HPDE6-E6E7 (cell line): Measurements from ENCODE around the gene OR52N4.
A peak's percentile ranks its signal among the peaks of the same experiment; 100 is the strongest.
"Not testable (repeated sequence)": the region's sequence is repeated elsewhere in the genome, so short reads cannot be mapped to it uniquely, and the experiment has no call there.

Source experiments
- DNase-seq: peaks from one replicate; pipeline ENCODE4 v3.0.0; 2011; ENCODE audit warnings: missing footprints; ENCODE audit errors: extremely low spot score

Gene OR52N4

DNA sequence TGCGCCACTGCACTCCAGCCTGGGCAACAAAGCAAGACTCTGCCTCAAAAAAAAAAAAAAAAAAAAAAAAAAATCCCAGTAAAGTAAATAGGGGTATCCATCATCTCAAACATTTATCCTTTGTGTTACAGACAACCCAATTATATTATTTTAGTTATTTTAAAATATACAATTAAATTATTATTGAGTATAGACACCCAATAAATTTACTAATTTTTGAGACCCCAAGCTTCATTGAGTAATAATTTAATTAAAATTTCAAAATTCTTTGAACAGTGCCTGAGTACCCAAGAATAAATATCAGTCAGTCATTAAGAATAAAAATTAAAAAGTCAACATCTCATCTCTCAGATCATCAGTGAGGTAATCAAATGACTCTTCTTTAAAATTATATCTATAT, at the start of gene OR52N4:
OR52N4 (plus strand) TSS at position 301 of the 400 bp plus-strand sequence. CDS start 498 bp downstream, outside the sequence.
- DNase-seq: no peak

DNA sequence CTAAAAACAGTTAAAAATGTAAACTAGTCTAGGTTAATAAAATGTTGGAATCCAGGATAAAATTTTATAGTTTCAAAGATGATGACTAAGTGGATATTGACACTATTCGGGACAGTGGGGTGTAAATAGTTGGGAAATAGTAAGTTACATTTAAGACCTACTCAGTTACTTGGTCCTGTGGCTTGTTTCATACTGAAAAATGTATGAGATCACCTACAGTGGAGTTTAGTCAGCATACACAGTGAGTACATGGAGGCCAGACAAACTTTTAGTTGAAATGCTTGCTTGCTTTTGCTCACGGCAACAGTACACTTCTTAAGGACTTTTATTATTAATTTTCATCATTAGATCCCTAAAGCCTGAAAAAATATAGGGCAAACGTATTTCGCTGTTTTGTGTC, 48.4 kb upstream of the OR52N4 start:
- no peak for DNase-seq

DNA sequence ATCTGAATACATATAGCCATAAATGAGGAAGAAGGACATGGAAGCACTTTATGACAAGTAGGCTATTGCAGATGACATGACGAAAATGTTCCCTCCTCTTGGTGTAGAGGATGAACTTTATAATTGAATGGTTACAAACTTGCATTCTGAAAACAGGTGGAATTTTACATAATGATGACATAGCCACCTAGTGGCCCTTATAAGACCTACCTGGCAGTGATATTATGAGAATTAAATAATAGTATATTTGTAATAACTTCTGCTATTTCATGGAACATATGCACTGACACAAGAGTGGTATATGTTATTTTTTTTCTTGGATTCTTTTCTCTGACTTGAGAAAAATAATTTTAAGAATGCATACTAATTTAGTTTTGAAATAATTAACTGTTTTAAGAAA, 41.5 kb upstream of the OR52N4 start:
- DNase-seq: peak; percentile 20

DNA sequence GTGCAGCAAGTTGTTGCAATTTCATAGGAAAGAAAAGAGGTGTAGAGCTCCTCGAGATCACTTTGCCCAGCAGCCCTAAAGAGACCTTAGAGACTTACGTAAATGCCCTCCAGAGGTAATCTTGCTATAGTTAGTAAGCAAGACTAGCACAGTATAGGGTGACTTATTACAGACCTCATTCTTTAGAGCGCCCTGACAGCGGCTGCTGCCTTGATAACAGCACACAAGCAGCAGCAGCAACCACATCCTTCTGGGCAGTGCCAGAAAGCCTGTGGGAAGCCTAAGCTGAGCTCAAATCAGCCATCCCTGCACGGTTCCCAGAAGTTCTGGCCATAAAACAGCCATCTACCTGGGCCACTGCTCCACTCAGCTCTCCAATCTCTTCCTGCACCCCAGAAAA, 40.3 kb upstream of the OR52N4 start:
- no peak for DNase-seq

DNA sequence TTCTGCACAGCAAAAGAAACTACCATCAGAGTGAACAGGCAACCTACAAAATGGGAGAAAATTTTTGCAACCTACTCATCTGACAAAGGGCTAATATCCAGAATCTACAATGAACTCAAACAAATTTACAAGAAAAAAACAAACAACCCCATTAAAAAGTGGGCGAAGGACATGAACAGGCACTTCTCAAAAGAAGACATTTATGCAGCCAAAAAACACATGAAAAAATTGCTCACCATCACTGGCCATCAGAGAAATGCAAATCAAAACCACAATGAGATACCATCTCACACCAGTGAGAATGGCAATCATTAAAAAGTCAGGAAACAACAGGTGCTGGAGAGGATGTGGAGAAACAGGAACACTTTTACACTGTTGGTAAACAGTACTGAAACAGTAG, 37.5 kb upstream of the OR52N4 start:
- DNase-seq: not testable (repeated sequence)

DNA sequence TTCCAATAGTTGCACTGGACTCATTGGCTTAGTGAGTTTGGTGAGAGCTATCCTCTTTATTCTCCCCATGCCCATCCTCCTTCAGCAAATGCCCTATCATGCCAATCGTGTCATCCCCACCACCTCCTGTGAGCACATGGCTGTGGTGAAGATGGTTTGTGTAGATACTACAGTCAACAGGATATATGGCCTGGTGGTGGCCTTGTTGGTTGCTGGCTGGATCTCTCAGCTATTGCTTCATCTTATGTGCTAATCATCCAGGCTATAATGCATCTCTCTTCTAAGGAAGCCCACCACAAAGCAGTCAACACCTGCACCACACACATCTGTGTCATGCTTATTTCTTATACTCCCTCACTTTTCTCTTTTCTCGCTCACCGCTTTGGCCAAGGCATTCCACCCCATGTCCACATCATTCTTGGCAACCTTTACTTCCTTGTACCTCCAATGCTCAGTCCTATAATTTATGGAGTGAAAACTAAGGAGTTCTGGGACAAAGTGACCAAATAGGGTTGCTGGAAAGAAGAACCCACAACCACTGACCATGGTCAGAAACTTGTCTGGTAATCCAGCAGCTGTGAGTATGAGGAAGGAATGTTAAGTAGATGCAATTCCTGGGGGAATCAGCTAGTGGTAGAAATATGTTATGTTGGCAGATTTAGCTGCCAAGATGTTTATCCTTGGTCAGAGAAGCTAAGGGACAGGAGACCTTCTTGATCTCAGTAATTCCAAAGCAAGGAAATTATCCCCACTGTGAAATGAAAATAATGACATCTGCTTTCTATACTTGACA, 34.1 kb upstream of the OR52N4 start:
- no peak for DNase-seq

DNA sequence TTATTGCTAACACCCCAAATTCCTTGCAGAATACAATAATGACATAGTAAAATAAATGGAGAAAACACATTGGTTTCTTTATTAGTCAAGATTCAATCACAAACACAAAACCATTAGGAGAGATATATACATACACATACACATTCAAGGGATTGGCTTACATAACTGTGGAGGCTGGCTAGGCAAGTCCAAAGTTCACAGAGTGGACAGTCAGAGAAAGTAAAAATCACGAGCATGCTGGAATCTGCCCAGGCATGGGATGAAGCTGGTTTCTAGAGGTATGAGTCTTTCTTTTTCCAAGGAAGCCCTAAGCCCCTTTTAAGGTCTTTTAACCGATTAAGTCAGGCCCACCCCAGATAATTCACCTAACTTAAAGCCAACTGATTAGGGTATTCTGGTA, 31.4 kb upstream of the OR52N4 start:
- no peak for DNase-seq

DNA sequence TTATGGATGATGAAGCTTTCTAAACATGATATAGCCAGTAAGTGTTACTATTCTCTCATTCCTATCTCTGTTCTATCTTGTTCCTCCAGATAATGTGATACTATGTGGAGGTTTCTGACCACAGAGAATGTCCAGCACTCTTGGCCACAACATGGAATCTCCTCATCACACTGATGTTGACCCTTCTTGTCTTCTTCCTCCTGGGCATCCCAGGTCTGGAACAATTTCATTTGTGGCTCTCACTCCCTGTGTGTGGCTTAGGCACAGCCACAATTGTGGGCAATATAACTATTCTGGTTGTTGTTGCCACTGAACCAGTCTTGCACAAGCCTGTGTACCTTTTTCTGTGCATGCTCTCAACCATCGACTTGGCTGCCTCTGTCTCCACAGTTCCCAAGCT, 27.7 kb upstream of the OR52N4 start:
- no peak for DNase-seq

DNA sequence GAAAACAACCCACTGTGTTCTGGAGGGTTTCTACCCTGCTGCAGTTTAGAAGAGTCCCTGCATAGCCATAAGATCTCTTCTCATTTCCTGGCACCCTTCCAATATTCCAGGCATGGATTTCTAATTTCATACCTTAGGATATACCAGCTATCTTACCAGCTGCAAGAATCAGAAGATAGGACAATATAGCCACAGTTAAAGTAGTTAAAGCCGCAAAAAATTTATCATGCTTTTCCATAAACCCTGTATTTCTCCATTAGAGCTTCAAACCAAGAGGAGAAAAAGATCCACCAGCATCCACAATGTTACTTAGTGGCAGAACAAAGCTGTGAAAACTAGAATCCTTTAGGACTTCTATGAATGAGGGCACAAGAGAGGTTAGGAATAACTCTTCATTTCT, 26.4 kb upstream of the OR52N4 start:
- DNase-seq: no peak

DNA sequence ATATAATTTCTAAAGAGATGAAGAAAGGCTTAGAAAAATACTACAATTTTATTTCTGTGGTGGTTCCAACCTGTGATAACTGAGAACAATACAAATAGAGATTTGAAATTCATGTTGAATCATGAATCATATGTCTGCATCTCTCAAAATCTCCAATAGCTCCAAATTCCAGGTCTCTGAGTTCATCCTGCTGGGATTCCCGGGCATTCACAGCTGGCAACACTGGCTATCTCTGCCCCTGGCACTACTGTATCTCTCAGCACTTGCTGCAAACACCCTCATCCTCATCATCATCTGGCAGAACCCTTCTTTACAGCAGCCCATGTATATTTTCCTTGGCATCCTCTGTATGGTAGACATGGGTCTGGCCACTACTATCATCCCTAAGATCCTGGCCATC, 17.6 kb upstream of the OR52N4 start, which contains the start of gene OR56B1:
OR56B1 (plus strand) TSS at position 53 of the 400 bp plus-strand sequence; CDS start at position 122, 69 bp downstream.
- DNase-seq: no peak

DNA sequence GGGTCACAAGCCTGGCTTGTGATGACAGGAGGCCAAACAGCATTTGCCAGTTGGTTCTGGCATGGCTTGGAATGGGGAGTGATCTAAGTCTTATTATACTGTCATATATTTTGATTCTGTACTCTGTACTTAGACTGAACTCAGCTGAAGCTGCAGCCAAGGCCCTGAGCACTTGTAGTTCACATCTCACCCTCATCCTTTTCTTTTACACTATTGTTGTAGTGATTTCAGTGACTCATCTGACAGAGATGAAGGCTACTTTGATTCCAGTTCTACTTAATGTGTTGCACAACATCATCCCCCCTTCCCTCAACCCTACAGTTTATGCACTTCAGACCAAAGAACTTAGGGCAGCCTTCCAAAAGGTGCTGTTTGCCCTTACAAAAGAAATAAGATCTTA, 17.0 kb upstream of the OR52N4 start:
- DNase-seq: no peak

DNA sequence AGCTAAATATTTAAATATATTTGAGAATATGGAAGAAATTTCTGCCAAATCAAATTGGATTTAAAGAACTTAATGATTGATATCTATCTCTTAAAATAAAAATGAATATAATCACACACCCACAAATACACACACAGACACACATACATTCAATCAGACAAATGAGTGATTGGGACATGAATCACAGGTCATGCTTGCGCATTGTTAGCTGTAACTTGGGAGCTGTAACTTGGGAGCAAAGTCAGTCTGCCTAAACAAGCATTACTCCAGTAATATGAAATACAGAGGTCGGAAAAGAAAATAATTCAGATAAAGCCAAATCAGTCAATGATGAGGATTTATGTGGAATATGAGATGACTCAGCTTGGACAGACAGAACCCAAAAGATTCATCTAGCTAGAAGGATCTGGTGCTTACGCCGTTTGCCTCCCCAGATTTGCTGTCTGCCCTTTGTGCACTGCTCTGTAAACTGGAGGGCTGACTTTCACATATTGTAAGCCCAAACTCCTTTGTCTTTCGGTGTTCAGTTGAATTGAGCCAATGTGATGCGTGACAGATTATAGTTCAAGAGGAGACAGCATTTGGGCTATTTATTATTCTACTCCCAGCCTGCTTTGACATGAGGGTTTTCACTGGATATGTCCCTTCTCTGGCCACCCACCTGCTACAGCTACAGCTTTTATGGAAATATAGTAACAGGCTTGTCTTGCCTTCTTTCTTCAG, 16.2 kb upstream of the OR52N4 start:
- DNase-seq: no peak

DNA sequence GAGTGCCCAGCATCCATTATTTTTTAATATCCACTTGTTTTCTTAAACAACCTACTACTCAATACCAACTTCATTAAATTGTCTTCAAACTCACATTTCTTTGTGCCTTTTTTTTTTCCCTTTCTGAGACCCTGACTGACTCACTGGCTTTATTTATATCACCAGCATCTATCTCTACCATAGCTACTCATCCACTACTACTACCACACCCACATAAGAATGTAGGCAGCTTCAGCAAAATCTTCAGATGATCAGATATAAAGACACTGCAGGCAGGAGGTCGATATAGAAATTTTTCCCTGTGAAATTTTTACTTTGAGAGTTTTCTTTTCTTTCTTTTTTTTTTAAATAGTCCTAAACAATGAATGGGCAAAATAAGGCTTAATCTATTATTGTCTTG, 15.6 kb upstream of the OR52N4 start:
- DNase-seq: no peak

DNA sequence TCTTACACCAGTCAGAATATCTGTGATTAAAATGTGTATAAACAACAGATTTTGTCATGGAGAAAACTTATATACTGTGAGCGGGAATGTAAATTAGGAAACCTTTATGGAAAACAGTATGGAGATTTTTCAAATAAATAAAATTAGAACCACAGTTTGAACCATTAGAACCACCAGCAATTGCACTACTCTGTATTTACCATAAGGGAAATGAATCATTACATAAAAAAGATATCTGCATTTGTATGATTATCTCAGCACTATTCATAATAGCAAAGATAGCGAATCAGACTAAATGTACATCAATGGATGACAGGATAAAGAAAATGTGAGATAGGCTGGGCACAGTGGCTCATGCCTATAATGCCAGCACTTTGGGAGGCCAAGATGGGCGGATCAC, 7.4 kb upstream of the OR52N4 start:
- no peak for DNase-seq

DNA sequence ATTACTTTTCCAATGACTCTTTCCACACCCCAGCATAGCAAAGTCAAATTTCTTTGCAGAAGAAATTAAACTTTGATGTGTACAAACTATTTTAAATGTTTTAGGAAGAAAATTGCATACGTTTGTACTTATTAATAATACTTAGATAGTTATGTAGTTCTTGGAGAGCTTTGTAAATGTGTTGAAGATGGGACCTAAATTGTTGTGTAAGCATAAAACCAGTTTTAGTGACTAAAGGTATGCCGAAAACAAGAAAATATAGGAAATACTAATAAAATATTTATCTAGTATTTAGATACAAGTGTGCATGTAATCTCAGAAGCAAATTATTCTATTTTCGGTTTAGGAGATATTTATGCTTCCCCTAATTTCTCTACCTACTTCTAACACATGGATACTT, 4.2 kb upstream of the OR52N4 start:
- no peak for DNase-seq

DNA sequence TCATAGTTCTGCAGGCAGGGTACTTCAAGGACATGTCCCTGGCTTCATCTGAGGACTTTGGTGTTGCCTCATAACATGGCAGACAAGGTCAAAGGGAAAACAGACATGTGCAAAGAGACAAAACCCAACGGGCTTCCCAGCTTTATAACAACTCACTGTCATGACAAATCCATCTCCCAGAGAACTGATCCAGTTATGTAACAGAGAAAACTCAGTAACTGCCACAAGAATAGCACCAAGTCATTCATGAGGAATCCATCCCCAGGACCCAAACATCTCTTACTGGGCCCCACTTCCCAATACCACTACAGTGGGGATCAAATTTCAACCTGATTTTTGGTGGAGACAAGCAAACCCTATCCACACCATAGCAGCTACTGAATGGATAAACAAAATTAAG, 13.0 kb downstream of the OR52N4 start:
- DNase-seq: no peak

DNA sequence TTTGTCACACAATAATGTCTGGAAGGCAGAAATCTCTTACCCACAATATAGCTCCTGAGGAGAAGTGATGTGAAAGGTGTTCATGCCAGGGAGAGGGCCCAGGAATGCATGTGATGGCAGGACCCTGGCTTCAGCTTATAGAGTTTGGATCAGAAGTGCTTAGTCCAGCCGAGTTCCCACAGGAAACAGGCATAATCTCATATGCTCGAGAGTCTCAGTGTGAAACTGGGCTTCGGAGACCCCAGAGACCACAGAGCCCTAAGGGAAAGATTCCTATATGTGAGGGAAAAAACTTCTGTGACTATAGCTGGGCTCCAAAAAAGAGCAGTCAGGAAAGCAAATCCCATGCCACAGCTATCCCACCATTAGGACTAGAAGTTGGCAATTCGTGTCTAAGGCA, 29.2 kb downstream of the OR52N4 start, which contains the start of gene OR52N5:
OR52N5 (minus strand) TSS at position 101 of the 400 bp plus-strand sequence. CDS start 4,721 bp downstream, outside the sequence.
- no peak for DNase-seq

DNA sequence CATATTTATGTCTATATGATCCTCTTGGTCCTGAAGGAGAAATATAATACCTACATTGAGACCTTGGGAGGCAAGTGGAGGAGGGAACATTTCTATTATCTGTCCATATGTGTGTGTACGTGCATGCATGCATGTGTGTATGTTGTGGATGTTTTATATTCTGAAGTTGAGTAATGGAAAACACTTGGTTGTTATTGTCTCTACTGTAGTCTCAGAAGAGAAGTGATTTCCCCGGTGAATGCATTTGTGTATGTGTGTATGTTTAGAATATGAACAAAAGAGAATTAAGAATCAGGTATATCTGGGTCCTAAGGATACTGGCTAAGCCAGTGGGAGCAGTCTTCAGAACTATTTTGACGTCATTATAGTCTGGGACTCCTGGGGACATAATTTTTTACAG, 37.1 kb downstream of the OR52N4 start, which contains the start of gene OR52N1:
OR52N1 (minus strand) TSS at position 101 of the 400 bp plus-strand sequence. CDS start 2,449 bp downstream, outside the sequence.
- no peak for DNase-seq

DNA sequence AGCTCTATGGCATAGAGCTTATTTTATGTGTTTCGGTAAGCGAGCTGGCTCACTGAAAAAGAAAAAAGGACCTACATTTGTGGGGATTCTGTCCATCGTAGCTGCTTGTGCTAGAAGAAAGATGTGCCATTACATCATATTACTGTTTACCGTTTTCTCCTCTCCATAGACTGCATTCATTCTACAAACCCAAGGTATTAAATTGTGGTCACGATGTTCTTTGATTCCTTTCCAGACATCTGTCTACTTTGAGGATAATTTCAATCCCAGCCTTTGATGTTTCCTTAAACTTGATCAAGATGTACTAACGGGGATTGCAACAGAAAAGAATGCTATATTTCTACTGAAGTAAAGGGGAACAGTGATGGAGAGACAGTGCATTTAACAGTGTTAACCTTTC, 42.5 kb downstream of the OR52N4 start:
- DNase-seq: no peak

DNA sequence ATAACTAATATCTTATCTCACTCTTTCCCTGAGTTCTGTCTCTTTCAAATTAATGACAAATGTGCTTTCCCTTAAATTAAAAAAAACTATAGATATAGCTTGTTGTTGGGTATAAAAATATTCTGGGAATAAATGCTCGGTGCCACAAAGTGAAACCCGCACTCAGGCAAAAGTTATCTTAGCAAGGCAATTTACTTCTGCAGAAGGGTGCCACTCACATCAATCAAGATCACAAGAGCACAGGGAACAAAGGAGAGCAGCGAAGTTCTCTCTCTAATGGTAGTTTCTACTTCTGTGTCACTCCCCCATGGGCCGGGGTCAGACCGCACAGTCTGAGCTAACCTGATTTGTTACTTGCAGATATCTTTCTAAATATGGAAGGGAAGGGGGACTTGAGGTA, 49.9 kb downstream of the OR52N4 start:
- DNase-seq: no peak
